ENCODE data around the gene SLC38A10.
"Not testable (repeated sequence)": the region's sequence is repeated elsewhere in the genome, so short reads cannot be mapped to it uniquely, and the experiment has no call there.

SLC38A10 gene

DNA sequence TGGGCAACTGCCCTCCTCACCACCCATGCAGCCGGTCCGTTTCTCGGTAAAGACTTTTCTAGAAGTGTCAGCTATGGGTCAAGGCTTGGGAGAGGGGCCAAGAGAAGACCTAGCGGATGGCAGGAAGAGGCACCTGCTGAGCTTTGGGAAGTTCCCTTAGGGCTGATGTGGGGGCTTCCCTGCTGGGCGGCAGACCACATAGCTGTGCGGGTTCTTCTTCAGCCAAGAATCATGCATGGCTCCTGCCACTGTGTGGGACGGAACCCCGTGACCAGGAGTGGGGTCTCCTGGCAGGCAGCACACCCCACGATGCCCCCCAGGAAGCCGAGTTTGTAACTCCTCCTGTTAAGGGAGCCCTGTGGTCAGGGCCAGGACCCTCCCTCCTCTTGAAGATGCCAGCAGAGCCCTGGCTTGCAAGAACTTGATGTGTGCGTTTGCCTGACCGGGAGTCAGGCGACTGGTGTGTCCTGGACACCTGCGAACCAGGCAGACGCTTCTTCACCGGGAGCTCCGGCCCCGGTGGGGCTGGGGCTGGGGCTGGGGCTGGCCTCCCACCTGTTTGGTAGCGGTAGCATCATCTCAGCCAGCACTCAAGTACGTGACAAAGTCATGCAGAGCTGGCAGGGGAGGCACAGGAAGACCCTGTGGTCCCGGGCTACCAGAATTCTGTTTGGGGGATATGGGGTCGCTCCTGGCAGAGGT is 17.7 kb upstream of the SLC38A10 start:
- DNase-seq (ENCODE audit: low read depth), result no peak

- no peak for DNase-seq (ENCODE audit: low read depth)
Observed at GRCh38 chr17:81311946-81312345, 16.8 kb upstream of the SLC38A10 start.

- no peak for DNase-seq (ENCODE audit: low read depth)
Observed at GRCh38 chr17:81310949-81311550, 15.9 kb upstream of the SLC38A10 start.

DNA sequence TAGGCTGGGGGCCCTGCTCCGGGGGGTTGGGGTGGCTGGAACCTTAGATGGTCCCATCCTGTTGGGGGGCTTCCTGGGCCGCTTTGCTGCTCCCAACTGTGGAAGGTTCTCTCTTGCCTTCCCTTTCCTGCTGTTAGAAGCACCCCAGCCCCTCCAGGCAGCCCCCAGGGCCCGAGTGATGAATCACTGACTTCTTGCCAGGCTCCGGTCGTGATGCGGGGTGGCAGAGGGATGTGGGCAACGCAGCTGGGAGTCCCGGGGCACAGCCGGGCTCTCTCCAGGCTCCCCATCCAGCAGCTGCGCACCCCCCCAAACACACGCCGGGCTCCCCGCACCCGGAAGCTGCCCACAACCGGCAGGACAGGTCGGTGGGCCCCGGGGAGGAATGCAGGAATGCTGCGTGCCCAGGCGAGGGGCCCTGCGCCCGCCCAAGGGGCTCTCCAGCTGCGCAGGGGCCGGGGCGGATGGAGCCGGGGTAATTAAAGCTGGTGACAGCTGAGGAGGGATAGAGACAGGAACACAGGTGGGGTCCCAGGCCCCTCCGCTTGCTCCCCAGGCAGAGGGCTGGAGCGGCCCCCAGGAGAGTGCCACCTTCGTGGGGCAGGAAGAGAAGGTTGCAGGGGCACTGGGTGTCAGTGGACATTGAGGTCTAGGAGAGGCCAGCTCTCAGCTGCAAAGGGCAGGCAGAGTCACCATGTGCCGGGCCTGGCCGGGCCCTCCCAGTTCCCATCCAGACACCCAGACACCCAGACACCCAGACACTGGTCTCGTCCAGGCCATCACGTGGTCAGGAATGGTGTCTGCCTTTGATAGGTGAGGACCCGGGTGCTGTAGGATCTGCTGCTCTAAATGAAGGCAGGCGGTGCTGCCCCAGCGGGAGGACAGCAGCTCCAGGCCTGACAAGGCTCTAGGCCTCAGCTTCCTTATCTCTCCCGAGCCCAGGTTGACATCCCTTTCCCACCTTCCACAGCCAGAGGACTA is 15.0 kb upstream of the SLC38A10 start:
- no peak for DNase-seq (ENCODE audit: low read depth)

GRCh38 chr17:81309140-81309858 is 14.2 kb upstream of the SLC38A10 start:
- DNase-seq (ENCODE audit: low read depth), result peak; percentile 84

- not testable (repeated sequence) for DNase-seq (ENCODE audit: low read depth)
Observed at GRCh38 chr17:81308784-81309139, 13.7 kb upstream of the SLC38A10 start.

- DNase-seq (ENCODE audit: low read depth), result no peak
Observed at GRCh38 chr17:81307636-81308560, 12.8 kb upstream of the SLC38A10 start.

GRCh38 chr17:81306898-81307510 is 11.9 kb upstream of the SLC38A10 start:
- peak; percentile 32 for DNase-seq (ENCODE audit: low read depth)

DNA sequence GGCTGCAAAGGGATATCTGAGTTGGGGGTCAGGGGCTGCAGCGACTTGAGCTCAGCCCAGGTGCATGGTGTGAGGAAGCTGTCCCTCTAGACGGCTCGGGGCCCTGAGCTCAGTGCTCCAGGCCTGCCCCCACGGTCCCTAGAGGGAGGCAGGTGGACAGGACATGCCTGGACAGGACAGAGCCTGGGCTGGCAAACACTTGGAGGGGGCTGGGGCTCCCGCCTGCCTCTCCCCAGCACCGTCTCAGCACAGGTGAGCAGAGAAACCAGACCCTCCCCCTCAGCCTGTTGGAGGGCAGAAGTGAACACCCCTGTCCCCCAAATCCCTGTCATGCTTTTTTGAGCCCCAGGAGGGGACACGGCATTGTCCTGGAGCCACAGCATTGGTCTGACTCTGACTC is 11.4 kb upstream of the SLC38A10 start:
- DNase-seq (ENCODE audit: low read depth), result no peak

DNA sequence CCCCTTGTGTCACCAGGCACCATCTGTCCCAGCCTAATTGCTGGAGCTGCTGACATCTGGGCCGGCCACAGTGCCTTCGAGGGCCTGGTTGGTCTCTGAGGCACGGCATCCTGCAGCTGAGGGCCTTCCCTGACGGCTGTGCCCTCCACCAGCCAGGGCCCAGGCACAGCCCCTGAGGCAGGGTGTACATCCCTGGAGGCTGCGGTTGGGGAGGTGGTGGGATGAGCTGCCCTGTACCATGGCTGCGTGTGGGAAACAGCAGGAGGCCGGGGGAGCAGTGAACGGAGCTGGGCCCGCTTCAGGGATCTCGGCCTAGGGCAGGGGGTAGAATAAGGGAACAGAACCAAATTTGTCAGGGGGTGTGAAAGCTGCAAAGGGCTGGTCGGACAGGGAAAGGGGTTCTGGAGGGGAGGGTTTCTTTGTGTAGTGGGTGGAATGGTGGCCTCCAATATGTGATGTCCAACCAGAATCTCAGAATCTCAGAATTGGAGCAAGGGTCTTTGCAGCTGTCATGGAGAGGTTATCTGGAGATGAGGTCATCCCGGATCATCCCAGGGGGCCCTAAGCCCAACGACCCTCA is 10.0 kb upstream of the SLC38A10 start:
- DNase-seq (ENCODE audit: low read depth), result no peak

DNA sequence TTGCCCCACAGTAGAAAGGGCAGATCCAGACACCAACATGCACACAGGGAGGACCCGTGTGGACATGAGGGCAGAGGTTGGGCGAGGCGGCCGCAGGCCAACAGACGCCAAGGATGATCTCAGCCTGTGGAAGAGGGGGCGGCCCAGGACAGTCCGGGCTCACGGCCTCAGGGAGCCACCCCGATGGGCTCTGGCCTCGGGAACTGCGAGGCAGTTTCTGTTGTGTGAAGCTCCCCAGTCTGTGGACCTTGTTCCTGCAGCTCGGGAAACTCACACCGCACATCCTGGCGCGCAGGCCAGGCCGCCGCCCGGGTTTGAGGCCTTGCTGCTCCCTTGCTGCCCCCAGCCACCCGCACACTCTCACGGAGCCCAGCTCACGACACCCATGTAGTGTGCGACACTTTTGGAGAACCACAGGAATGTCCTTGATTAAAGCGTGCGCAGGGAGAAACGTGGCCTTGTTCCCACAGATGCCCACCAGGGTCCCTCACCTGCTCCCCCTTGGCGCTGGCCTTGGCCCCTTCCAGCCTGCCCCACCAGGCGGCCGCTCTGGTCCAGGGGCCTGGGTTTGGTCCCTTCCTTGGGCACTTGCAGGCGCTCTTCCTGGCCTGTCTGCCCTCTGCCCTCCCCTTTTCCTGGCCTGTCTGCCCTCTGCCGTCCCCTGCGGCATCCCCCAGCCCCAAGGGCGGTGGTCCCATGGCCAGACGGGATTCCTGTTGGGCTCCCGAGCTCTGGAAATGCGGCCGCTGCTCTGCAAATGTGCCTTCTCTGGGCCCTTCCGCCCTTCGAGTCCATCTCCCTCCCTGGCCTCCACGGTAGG is 9.3 kb upstream of the SLC38A10 start:
- no peak for DNase-seq (ENCODE audit: low read depth)

DNA sequence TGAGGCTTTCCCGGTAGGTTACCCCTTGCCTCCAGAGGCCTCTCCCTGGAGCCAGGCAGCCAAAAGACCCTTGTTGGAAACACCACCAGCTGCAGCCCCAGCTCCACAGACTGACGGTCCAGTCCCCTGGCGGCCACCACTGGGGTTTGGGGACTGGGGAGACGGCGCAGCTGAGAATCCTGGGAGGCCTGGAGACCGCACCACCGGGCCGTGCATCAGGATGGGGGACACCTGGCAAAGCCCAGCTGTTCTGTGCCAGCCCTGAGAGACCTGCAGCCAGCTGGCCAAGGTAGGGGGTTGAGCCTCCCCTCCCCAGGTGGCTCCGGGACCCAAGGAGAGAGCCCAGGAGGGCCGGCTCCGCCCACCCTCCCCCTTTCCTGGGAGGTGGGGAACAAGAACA is 8.3 kb upstream of the SLC38A10 start:
- no peak for DNase-seq (ENCODE audit: low read depth)

GRCh38 chr17:81302861-81303333 is 7.8 kb upstream of the SLC38A10 start:
- peak; percentile 52 for DNase-seq (ENCODE audit: low read depth)

DNA sequence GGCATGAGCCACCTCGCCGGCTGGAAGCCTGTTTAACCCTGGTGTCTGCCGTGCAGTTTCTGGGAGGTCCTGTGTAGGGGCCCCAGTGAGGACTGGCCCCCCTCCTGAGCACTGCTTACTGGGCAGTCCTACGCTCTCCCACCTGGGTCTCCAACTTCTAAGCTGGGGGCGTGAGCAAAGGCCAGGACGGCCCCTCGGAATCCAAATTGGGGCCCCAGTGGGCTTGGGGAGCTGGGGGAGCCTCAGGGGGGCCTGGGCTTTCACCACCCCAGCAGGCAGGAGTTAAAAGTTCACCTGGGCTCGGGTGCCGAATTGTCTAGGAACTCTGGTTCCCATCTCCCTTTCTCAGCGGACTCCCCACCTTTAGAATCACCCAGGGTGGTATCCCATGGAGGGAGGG is 7.2 kb upstream of the SLC38A10 start:
- no peak for DNase-seq (ENCODE audit: low read depth)

DNA sequence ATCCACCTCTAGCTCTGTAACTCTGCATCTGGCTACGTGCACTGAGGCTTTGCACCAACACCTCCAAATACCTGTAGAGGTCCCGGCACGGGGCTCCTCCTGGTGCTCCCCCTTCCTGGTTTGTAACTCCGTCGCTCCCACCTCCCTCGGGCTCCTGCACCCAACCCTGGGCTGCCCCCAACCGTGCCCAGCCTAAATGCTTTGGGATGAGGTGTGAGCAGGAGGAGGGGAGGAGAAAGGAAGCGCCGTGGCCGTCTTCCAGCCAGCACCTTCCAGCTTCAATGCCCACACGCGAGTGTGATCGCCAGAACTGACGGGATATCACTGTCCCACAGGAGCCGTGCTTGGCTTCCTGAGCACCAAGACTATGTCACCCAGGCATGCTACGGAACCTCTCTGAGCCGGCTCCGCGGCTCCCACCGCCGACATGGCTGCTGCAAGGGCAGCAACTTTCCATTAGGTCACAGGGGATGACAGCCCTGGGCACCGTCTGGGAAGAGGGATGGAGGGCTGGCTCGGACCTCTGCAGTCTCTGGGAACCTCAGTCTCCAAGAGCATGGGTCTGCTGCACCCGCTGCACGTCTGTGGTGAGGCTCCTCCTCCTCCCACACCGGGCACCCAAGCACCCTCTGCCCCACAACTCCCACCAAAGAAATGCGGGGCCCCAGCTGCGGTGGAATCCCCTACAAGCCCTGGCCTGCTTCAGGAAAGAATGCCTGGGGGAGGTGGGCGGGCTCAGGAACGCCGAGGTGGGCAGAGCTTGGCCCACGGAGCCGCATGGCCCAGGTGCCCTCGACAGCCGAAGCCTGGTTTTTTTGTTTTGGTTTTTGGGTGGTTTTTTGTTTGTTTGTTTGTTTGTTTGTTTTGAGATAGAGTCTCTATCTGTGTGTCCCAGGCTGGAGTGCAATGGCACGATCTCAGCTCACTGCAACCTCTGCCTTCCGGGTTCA is 6.4 kb upstream of the SLC38A10 start:
- DNase-seq (ENCODE audit: low read depth), result no peak

DNA sequence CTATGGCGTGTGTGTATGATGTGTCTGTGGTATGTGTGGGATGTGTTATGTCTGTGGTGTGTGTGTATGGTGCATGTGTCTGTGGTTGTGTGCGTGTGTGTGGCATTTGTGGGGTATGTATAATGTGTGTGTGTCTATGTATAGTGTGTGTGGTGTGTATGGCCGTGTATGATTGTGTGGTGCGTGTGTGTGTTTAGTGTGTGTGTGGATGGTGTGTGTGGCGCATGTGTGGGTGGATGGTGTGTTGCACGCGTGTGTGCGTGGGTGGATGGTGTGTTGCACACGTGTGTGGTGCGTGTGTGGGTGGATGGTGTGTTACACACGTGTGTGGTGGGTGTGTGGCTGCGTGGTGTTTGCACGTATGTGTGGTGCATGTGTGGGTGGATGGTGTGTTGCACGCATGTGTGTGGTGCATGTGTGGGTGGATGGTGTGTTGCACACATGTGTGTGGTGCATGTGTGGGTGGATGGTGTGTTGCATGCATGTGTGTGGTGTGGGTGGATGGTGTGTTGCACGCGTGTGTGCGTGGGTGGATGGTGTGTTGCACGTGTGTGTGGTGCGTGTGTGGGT is 5.6 kb upstream of the SLC38A10 start:
- DNase-seq (ENCODE audit: low read depth), result no peak

DNA sequence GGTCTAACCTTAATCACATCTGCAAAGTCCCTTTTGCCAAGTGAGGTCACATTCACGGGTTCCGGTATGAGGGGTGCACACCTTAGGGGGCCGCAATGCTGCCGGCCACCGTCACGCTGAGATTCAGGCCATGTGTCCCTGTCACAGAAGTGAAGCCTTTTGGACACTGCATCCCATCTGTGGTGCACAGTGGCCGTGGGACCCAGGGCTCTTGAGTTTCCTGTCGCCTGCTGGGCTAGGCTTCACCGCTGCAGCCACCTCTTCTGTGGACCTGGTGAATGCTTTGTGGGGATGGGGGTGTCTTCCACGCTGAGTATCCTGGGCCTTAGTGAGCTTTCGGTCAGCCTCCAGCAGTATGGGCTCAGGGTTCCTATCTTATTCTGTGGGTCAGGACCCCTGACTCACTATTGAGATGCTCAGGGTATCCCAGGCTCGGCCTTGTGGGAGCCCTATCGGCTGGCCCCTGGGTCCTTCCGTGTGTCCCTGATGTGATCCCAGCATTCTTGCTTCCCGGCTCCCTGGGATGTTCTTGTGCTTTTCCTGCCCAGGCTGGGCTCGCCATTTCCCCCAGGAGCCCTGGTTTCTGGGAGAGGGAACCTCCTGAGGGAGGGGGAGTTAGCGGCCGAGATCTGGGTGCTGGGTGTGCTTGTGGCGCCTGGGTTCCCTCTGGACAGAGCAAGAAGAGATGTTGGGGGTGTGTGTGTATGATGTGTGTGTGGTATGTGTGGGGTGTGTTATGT is 4.9 kb upstream of the SLC38A10 start:
- DNase-seq (ENCODE audit: low read depth), result no peak

Data from ELR (cell line).